Body of pancreas (tissue), 4 donors: ENCODE data around the gene DENND1A.

Source experiments
- POLR2A ChIP-seq, 3 donors: fragments of 450-650 bp; IDR thresholded peaks; one replicate each; pipeline ENCODE4 v1.6.1; 2016; ENCODE audit warnings: antibody characterized with exemption in 3 of 3, mild to moderate bottlenecking in 2 of 3
- TF ChIP-seq, protein P1 (sequence below), 7 experiments: fragments of 450-650 bp in 4 of 7; fragments of 200-600 bp in 3 of 7; sonication (generic) in 3 of 7; IDR thresholded peaks; one replicate each; pipeline ENCODE4 v1.5.1; 2016 to 2019; ENCODE audit warnings: antibody characterized with exemption in 7 of 7

DNA sequence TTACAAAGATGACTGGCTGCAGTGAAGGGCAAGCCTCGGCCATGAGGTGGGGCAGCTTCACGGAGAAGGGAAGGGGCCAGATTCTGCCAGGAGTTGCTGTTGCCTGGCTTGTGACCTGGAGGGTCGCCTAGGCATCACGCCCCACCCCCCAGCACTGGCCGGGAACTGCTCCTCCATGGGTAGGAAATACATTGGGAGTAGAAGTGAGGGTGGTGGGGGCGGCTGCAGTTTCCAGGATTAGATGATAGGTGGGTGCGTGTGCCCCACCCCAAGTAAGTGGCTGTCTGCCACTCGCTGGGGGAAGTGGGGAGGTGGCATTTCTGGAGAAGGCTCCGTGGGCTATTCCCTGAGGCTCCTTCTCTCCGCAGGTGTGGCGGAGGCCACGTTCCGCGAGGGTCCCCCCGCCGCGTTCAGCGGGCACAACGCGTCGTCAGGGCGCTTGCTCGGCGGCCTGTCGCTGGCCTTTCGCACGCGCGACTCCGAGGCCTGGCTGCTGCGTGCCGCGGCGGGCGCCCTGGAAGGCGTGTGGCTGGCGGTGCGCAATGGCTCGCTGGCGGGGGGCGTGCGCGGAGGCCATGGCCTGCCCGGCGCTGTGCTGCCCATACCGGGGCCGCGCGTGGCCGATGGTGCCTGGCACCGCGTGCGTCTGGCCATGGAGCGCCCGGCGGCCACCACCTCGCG lies 557.0 kb downstream of the DENND1A start:
- TF ChIP-seq, protein P1, sequence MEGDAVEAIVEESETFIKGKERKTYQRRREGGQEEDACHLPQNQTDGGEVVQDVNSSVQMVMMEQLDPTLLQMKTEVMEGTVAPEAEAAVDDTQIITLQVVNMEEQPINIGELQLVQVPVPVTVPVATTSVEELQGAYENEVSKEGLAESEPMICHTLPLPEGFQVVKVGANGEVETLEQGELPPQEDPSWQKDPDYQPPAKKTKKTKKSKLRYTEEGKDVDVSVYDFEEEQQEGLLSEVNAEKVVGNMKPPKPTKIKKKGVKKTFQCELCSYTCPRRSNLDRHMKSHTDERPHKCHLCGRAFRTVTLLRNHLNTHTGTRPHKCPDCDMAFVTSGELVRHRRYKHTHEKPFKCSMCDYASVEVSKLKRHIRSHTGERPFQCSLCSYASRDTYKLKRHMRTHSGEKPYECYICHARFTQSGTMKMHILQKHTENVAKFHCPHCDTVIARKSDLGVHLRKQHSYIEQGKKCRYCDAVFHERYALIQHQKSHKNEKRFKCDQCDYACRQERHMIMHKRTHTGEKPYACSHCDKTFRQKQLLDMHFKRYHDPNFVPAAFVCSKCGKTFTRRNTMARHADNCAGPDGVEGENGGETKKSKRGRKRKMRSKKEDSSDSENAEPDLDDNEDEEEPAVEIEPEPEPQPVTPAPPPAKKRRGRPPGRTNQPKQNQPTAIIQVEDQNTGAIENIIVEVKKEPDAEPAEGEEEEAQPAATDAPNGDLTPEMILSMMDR (IDR thresholded peaks at IDR 0.05): no peak
- TF ChIP-seq POLR2A (IDR thresholded peaks at IDR 0.05): no peak
